Activated T-cell treated with anti-CD3 and anti-CD28 coated beads, Interleukin-2, amount 50 U/mL, for 24 hours (primary cell): Measurements from ENCODE around the gene MSX2.

Experiments
- DNase-seq: peaks from one replicate; pipeline ENCODE4 v3.0.0-alpha.2; 2020
- H3K27ac Mint-ChIP-seq: 2 replicates; pipeline ENCODE4 v1.8.0; 2020; ENCODE audit warnings: mild to moderate bottlenecking, mixed read lengths
- H3K27me3 Mint-ChIP-seq: 2 replicates; pipeline ENCODE4 v1.8.0; 2020; ENCODE audit warnings: mixed read lengths
- H3K36me3 Mint-ChIP-seq: 2 replicates; pipeline ENCODE4 v1.8.0; 2020; ENCODE audit warnings: low read depth, mixed read lengths
- H3K4me1 Mint-ChIP-seq: 2 replicates; pipeline ENCODE4 v1.8.0; 2020; ENCODE audit warnings: low read depth, mixed read lengths
- H3K4me3 Mint-ChIP-seq: 2 replicates; pipeline ENCODE4 v1.8.0; 2020; ENCODE audit warnings: mild to moderate bottlenecking, moderate library complexity, mixed read lengths
- H3K9me3 Mint-ChIP-seq: 2 replicates; pipeline ENCODE4 v1.8.0; 2020; ENCODE audit warnings: mixed read lengths

Gene MSX2

DNA sequence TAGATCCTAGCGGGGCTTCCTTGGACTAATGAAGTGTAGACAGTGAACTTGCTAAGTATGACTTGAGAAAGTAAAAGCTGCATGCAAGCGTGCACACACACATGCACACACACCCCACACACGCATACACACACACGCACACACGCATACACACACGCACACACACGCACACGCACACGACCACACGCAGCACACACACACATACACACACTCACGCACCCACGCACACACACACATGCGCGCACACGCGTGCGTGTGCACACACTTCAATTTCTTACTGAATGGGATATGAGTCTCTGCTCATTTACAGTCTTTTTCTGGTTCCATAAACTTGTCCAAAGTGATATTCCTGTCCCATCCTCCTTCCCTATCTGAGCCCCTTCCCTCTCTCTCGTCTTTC, 41.2 kb downstream of the MSX2 start:
- no peak overlapping the region for H3K27ac Mint-ChIP-seq
- no peaks in the 10 kb centered on the region for H3K36me3 Mint-ChIP-seq
- no peak for DNase-seq
- no peaks in the 10 kb centered on the region for H3K4me1 Mint-ChIP-seq
- H3K27me3 Mint-ChIP-seq: peaks cover 4% of the 10 kb centered on the region
- no peak overlapping the region for H3K4me3 Mint-ChIP-seq
- H3K9me3 Mint-ChIP-seq: no peaks in the 10 kb centered on the region

DNA sequence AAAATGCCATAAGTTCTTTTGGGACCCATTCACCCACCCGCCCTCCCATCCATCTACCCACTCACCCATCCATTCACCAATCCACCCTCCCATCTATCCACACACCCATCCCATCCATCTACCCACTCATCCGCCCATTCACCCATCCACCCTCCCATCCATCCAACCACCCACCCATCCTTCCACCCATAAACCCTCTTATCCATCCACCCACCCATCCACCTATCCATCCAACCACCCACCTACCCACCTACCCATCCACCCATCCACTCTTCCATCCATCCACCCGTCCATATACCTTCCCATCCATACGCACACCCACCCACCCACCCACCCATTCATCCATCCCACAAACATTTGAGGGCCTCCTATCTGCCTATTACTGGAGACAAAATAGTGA, 43.3 kb downstream of the MSX2 start:
- Mint-ChIP-seq H3K4me3 (no peak overlapping the region), H3K4me1 (no peaks in the 10 kb centered on the region), H3K36me3 (no peaks in the 10 kb centered on the region), H3K27me3 (peaks cover 6% of the 10 kb centered on the region), H3K27ac (no peak overlapping the region), H3K9me3 (no peaks in the 10 kb centered on the region)
- DNase-seq: no peak

GRCh38 chr5:174769005-174769404, 44.6 kb downstream of the MSX2 start:
- no peak overlapping the region for H3K27ac Mint-ChIP-seq
- no peaks in the 10 kb centered on the region for H3K9me3 Mint-ChIP-seq
- no peaks in the 10 kb centered on the region for H3K36me3 Mint-ChIP-seq
- H3K4me1 Mint-ChIP-seq: no peaks in the 10 kb centered on the region
- no peak overlapping the region for H3K4me3 Mint-ChIP-seq
- DNase-seq: no peak
- H3K27me3 Mint-ChIP-seq: peaks cover 6% of the 10 kb centered on the region

GRCh38 chr5:174773371-174773770, 49.0 kb downstream of the MSX2 start:
- Mint-ChIP-seq H3K4me1 (no peaks in the 10 kb centered on the region), H3K27ac (no peak overlapping the region), H3K27me3 (peaks cover 9% of the 10 kb centered on the region), H3K9me3 (no peaks in the 10 kb centered on the region), H3K36me3 (no peaks in the 10 kb centered on the region), H3K4me3 (no peak overlapping the region)
- no peak for DNase-seq

DNA sequence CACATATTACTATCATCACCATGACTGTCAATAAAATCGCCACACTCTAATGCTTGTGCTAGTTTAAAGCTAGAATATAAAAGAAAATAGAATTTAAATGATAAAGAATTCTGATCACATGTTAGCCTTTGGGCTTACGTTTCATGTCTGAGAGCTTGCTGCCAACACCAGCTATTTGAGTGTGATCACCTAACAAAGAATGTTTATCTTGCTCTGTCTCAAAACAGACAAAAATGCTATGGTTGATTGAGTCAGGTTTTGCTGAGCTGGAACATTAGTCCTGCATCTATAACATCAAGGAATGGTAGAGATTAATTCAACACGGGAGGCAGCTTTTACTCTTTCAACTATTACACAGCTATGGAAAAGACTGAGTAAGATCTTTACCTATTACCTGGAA, 50.7 kb downstream of the MSX2 start:
- H3K27ac Mint-ChIP-seq: no peak overlapping the region
- DNase-seq: no peak
- no peak overlapping the region for H3K4me3 Mint-ChIP-seq
- peaks cover 9% of the 10 kb centered on the region for H3K27me3 Mint-ChIP-seq
- no peaks in the 10 kb centered on the region for H3K36me3 Mint-ChIP-seq
- H3K4me1 Mint-ChIP-seq: no peaks in the 10 kb centered on the region
- H3K9me3 Mint-ChIP-seq: no peaks in the 10 kb centered on the region

DNA sequence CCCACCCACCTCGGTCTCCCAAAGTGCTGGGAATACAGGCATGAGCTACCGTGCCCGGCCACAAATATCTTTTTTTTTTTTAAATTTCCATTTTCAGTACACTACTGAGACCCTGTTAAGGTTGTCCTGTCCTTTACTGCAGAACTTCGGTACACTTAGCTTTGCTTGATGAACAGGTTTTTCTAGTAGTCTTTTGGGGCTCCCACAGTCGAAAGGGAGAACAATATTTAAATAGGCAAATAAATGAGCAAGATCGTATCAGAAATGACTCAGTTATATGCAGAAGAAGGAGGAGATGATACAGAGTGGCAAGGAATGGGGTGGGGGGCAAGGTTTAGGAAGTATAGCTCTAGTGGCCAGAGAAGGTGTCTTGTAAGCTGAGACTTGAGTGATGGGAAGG, 52.7 kb downstream of the MSX2 start:
- Mint-ChIP-seq H3K9me3 (peaks cover 1% of the 10 kb centered on the region), H3K4me1 (no peaks in the 10 kb centered on the region), H3K4me3 (no peak overlapping the region), H3K27me3 (peaks cover 8% of the 10 kb centered on the region), H3K27ac (no peak overlapping the region), H3K36me3 (no peaks in the 10 kb centered on the region)
- DNase-seq: no peak

GRCh38 chr5:174777583-174777982, 53.2 kb downstream of the MSX2 start:
- no peaks in the 10 kb centered on the region for H3K36me3 Mint-ChIP-seq
- H3K9me3 Mint-ChIP-seq: peaks cover 1% of the 10 kb centered on the region
- H3K4me1 Mint-ChIP-seq: no peaks in the 10 kb centered on the region
- peaks cover 5% of the 10 kb centered on the region for H3K27me3 Mint-ChIP-seq
- H3K4me3 Mint-ChIP-seq: no peak overlapping the region
- DNase-seq: no peak
- H3K27ac Mint-ChIP-seq: no peak overlapping the region
